Mesothelial cell of epicardium (in vitro differentiated cells): ENCODE results near the gene ZNF334. TPM values are rescaled to one million over a fixed set of nuclear protein-coding genes. Genes with fewer than 3 reads are reported as not detected.

Experiments used
- DNase-seq, 2 experiments: peaks; one replicate each; pipeline ENCODE4 v3.0.0; 2021; ENCODE audit warnings: low spot score in 2 of 2; ENCODE audit not compliant: unreplicated experiment in 2 of 2
- H3K27ac Mint-ChIP-seq: 2 replicates; pipeline ENCODE4 v1.8.0; 2021; ENCODE audit warnings: mixed read lengths
- H3K27me3 Mint-ChIP-seq: 2 replicates; pipeline ENCODE4 v1.8.0; 2021; ENCODE audit warnings: low read depth, mixed read lengths
- H3K36me3 Mint-ChIP-seq: 2 replicates; pipeline ENCODE4 v1.8.0; 2021; ENCODE audit warnings: mixed read lengths
- H3K4me1 Mint-ChIP-seq: 2 replicates; pipeline ENCODE4 v1.8.0; 2021; ENCODE audit warnings: mixed read lengths
- H3K4me3 Mint-ChIP-seq: 2 replicates; pipeline ENCODE4 v1.8.0; 2021; ENCODE audit warnings: mild to moderate bottlenecking, moderate library complexity, mixed read lengths
- H3K9me3 Mint-ChIP-seq: 2 replicates; pipeline ENCODE4 v1.8.0; 2021; ENCODE audit warnings: mixed read lengths
- total RNA-seq: library from RNA; stranded (reverse); gene quantifications from 3 replicates; pipeline ENCODE4 v1.2.1, GENCODE V29; 2021
- TF ChIP-seq, protein P1 (sequence below): fragments of 200-600 bp; sonication (generic); IDR thresholded peaks from one replicate; pipeline ENCODE4 v1.5.0; 2021; ENCODE audit warnings: antibody characterized with exemption; ENCODE audit not compliant: unreplicated experiment

Gene ZNF334
- total RNA-seq, 1 donor from 2014 or later = 34.5 TPM

DNA sequence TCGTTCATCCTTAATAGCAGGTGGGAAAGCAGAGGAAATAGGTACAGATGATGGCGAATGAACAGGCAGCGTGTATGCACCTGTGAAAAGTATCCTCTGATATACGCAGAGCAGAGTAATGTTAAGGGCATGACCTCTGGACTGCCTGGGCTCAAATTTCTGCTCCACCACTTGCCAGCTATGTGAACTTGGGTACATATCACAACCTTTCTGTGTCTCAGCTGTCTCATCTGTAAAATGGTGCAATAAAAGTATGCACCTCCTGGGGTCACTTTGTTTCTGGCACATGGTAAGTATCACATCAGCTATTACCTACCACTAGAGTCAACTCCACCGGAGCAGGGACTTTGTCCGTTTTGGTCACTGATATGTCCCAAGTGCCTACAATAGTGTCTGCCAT is 34.6 kb upstream of the ZNF334 start:
- Mint-ChIP-seq H3K4me1 (no peaks in the 10 kb centered on the region), H3K4me3 (no peak overlapping the region), H3K9me3 (no peaks in the 10 kb centered on the region), H3K27ac (no peak overlapping the region), H3K27me3 (peaks cover 3% of the 10 kb centered on the region), H3K36me3 (no peaks in the 10 kb centered on the region)
- TF ChIP-seq, protein P1, sequence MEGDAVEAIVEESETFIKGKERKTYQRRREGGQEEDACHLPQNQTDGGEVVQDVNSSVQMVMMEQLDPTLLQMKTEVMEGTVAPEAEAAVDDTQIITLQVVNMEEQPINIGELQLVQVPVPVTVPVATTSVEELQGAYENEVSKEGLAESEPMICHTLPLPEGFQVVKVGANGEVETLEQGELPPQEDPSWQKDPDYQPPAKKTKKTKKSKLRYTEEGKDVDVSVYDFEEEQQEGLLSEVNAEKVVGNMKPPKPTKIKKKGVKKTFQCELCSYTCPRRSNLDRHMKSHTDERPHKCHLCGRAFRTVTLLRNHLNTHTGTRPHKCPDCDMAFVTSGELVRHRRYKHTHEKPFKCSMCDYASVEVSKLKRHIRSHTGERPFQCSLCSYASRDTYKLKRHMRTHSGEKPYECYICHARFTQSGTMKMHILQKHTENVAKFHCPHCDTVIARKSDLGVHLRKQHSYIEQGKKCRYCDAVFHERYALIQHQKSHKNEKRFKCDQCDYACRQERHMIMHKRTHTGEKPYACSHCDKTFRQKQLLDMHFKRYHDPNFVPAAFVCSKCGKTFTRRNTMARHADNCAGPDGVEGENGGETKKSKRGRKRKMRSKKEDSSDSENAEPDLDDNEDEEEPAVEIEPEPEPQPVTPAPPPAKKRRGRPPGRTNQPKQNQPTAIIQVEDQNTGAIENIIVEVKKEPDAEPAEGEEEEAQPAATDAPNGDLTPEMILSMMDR = no peak
- no peak for DNase-seq

DNA sequence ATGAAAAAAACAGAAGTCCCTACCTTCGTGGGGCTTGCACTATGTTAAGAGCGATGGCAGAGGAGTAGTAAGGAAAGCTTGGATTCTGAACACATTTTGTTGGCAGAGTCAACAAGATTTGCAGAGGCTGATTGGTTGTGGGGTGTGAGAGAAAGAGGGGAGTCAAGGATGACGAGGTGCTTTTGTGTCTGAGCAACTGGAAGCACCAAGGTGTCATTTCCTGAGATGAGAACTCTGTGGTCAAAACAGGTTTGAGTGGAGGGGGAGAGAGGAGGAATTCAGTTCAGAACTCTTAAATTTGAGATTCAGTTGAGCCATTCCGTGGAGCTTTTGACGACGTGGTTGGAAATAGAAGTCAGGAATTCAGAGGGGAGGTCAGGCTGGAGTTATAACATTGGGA is 33.6 kb upstream of the ZNF334 start:
- Mint-ChIP-seq H3K27ac (no peak overlapping the region), H3K4me3 (no peak overlapping the region), H3K4me1 (no peaks in the 10 kb centered on the region), H3K36me3 (no peaks in the 10 kb centered on the region), H3K27me3 (peaks cover 10% of the 10 kb centered on the region), H3K9me3 (no peaks in the 10 kb centered on the region)
- no peak for DNase-seq
- TF ChIP-seq, protein P1 = no peak

DNA sequence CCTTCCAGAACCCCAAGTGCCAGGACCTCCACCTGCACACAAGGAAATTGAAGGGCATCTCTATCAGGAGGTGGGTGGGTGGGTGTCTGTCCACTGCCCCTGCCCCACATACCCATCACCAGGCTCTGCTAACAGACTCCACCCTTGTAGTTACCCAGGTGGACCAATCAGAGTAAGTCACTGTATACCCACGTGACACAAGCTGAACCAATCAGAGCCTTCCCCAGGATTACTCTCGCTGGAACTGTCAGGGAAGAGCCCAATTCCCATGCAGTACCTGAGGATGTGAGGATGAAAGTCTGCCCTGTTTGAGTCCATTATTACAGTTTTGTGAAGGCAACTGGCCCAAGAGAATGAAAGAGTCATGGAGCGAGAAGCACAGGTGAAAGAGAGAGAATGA is 32.9 kb upstream of the ZNF334 start:
- DNase-seq = no peak
- no peaks in the 10 kb centered on the region for H3K9me3 Mint-ChIP-seq
- TF ChIP-seq, protein P1 = no peak
- peaks cover 10% of the 10 kb centered on the region for H3K27me3 Mint-ChIP-seq
- no peak overlapping the region for H3K4me3 Mint-ChIP-seq
- H3K4me1 Mint-ChIP-seq = no peaks in the 10 kb centered on the region
- H3K36me3 Mint-ChIP-seq = no peaks in the 10 kb centered on the region
- no peak overlapping the region for H3K27ac Mint-ChIP-seq

DNA sequence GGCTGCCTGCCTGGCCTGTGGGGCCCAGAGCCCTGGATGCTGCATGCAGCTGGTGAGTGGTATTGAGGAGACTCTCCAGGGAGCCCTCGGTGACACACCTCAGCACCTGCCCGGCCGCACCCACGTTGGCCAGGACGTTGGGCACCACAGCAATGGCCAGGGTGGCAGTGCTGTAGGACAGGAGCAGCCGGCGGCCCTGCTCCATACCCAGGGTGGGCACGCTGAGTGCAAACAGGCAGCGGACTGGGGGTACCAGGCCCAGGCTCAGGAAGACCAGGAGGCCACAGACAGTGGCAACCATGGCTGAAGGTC is 32.4 kb upstream of the ZNF334 start:
- Mint-ChIP-seq H3K27ac (no peak overlapping the region), H3K9me3 (no peaks in the 10 kb centered on the region), H3K36me3 (no peaks in the 10 kb centered on the region), H3K27me3 (peaks cover 10% of the 10 kb centered on the region), H3K4me3 (no peak overlapping the region), H3K4me1 (no peaks in the 10 kb centered on the region)
- TF ChIP-seq, protein P1 = no peak
- no peak for DNase-seq

DNA sequence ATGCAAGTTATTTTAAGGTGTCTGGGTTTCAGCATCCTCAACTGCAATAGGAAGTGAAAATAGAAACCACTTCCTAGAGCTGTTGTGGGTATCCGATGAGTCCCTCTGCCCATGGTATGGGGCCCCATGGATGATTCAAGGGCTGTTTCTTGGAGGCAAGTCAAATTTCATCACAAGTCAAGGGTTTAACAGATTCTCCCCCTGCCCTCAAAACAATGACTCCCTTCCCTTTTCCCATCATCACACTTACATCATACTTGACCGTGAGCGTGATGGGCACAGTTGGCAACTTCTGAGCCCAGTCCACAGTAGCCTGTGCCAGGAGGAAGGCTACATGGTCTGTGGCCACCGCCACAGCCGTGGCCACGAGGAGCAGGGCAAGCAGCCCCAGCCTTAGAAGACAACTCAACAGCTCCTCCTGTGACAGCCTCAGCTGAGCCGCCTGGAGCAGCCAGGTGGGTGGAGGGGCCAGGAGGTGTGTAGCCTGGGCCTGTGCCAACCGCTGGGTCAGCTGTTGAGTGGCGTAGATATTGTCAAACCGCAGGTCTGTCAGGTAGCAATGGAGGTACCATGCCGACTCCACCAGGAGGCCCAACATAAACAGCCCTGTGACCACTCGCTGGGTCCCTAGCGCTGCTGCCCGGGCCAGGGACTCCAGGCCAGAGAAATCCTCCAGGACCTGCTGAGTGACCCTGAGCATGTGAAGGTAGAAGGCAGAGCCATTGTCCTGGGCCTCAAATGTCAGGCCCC is 31.9 kb upstream of the ZNF334 start:
- no peaks in the 10 kb centered on the region for H3K36me3 Mint-ChIP-seq
- DNase-seq = no peak

More for the DNA sequence above, 31.9 kb upstream of the ZNF334 start:
- Mint-ChIP-seq H3K9me3 (no peaks in the 10 kb centered on the region), H3K4me3 (no peak overlapping the region), H3K4me1 (no peaks in the 10 kb centered on the region), H3K27me3 (peaks cover 10% of the 10 kb centered on the region), H3K27ac (no peak overlapping the region)
- TF ChIP-seq, protein P1 = no peak
